A673 (cell line): ENCODE data around the gene PBX1. TPM values are rescaled to one million over a fixed set of nuclear protein-coding genes. Genes with fewer than 3 reads are reported as not detected.

Experiments
- BruUV-seq: library from RNA; stranded (reverse); fragments of 400-500 nt; replicated peaks from 2 replicates; lab custom pipeline; 2021; lab: Mats Ljungman, UMichigan
- CTCF ChIA-PET: fragments of 300-600 bp; sonication (Branson Sonifier 250); formaldehyde crosslinking; loops from one replicate; lab custom pipeline; 2022; ENCODE audit warnings: antibody characterized with exemption; lab: Charles Lee
- POLR2A ChIA-PET: fragments of 300-600 bp; sonication (Branson Sonifier 250); formaldehyde crosslinking; loops from one replicate; lab custom pipeline; 2022; ENCODE audit warnings: antibody characterized with exemption; ENCODE audit not compliant: low non-redundant PET; lab: Charles Lee
- DNase-seq: peaks from one replicate; pipeline ENCODE4 v3.0.0-alpha.2; 2015; ENCODE audit warnings: low spot score
- H3K27ac ChIP-seq: fragments of 200-600 bp; sonication (generic); 2 replicates; pipeline ENCODE4 v1.5.1; 2016; ENCODE audit warnings: mixed run types, low read depth, mild to moderate bottlenecking, mixed read lengths, antibody characterized with exemption, low read length; ENCODE audit not compliant: poor library complexity, severe bottlenecking
- H3K27me3 ChIP-seq: fragments of 200-600 bp; sonication (generic); replicated peaks from 2 replicates; pipeline ENCODE4 v1.6.1; 2017; ENCODE audit warnings: mixed run types, low read depth, mild to moderate bottlenecking, mixed read lengths, antibody characterized with exemption, low read length; ENCODE audit not compliant: insufficient read depth, poor library complexity
- H3K36me3 ChIP-seq: fragments of 200-600 bp; sonication (generic); 2 replicates; pipeline ENCODE4 v1.6.1; 2016; ENCODE audit warnings: mixed run types, mild to moderate bottlenecking, mixed read lengths, antibody characterized with exemption, low read length; ENCODE audit not compliant: insufficient read depth, poor library complexity, severe bottlenecking
- H3K4me1 ChIP-seq: fragments of 200-600 bp; sonication (generic); 2 replicates; pipeline ENCODE4 v1.6.1; 2017; ENCODE audit warnings: mixed run types, mild to moderate bottlenecking, mixed read lengths, antibody characterized with exemption, low read length; ENCODE audit not compliant: insufficient read depth, poor library complexity, severe bottlenecking
- H3K4me3 ChIP-seq: fragments of 200-600 bp; sonication (generic); 2 replicates; pipeline ENCODE4 v1.5.1; 2016; ENCODE audit warnings: low read depth, mixed run types, mild to moderate bottlenecking, mixed read lengths, low read length; ENCODE audit not compliant: poor library complexity, severe bottlenecking
- H3K9me3 ChIP-seq: fragments of 200-600 bp; sonication (generic); 2 replicates; pipeline ENCODE4 v1.6.1; 2016; ENCODE audit warnings: mixed run types, low read depth, mild to moderate bottlenecking, mixed read lengths, antibody characterized with exemption, low read length; ENCODE audit not compliant: poor library complexity, severe bottlenecking
- CTCF ChIP-seq: fragments of 300-800, 200-600 bp; sonication (generic); conservative IDR thresholded peaks from 2 replicates; pipeline ENCODE4 v1.5.1; 2017; ENCODE audit warnings: low read depth, mild to moderate bottlenecking, antibody characterized with exemption, low read length, moderate library complexity, mixed read lengths
- EZH2 ChIP-seq: fragments of 200-600 bp; sonication (generic); IDR thresholded peaks from 2 replicates; pipeline ENCODE4 v1.6.1; 2017; ENCODE audit warnings: borderline replicate concordance, low read depth, mild to moderate bottlenecking, mixed read lengths, antibody characterized with exemption, low read length; ENCODE audit not compliant: poor library complexity, severe bottlenecking
- intact Hi-C: fragments of 100-400 bp; cut with micrococcal nuclease; formaldehyde crosslinking; loops from one replicate; pipeline ENCODE4 v1.10.0; 2022; ENCODE audit not compliant: unreplicated experiment
- total RNA-seq: library from RNA; stranded (reverse); gene quantifications from 2 replicates; pipeline ENCODE4 v1.2.3, GENCODE V29; 2021

PBX1 gene
- total RNA-seq, 1 experiment from 2014 or later = 51.5 TPM

GRCh38 chr1:164592634-164593033, 33.6 kb downstream of the PBX1 start:
- POLR2A ChIA-PET = no interaction called here
- Histone ChIP-seq H3K27ac (no peak overlapping the region), H3K4me1 (peaks cover 26% of the 10 kb centered on the region)

DNA sequence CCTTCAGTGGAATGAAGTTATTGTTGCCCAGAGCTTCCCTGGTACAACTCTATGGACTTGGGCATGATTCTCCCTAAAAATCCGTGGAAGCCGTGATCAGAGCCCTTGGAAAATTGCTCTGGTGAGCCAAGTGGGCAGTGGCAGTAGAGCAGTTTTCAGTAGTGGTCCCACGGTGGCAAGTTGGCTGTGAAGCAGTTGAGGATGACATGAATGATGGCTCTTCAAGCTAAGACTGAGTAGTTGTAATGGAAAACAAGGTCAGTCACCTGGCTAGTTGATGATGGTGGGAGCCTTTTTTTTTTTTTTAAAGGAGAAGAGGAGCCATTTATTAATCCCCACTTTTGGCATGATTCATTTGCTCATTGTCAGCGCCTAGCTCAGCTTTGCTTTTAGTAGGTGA, 36.2 kb downstream of the PBX1 start:
- H3K4me3 ChIP-seq = no peak overlapping the region
- no peaks in the 10 kb centered on the region for H3K36me3 ChIP-seq
- no peaks in the 10 kb centered on the region for H3K9me3 ChIP-seq
- intact Hi-C loops = no loop called here
- no peak overlapping the region for H3K27ac ChIP-seq
- BruUV-seq = no TSS peak
- POLR2A ChIA-PET = no interaction called here
- CTCF ChIA-PET = no interaction called here
- DNase-seq = no peak
- TF ChIP-seq CTCF = no peak
- TF ChIP-seq EZH2 = no peak
- peaks cover 11% of the 10 kb centered on the region for H3K4me1 ChIP-seq
- H3K27me3 ChIP-seq = no peaks in the 10 kb centered on the region

More at GRCh38 chr1:164592634-164593033, 33.6 kb downstream of the PBX1 start:
- intact Hi-C loops = no loop called here
- Histone ChIP-seq H3K4me3 (no peak overlapping the region), H3K36me3 (no peaks in the 10 kb centered on the region), H3K9me3 (no peaks in the 10 kb centered on the region), H3K27me3 (no peaks in the 10 kb centered on the region)
- no TSS peak for BruUV-seq
- TF ChIP-seq EZH2 (no peak), CTCF (no peak)
- DNase-seq = no peak
- CTCF ChIA-PET = no interaction called here

GRCh38 chr1:164596172-164596571, 37.2 kb downstream of the PBX1 start:
- TF ChIP-seq CTCF = no peak
- TF ChIP-seq EZH2 = no peak
- Histone ChIP-seq H3K36me3 (no peaks in the 10 kb centered on the region), H3K4me3 (no peak overlapping the region), H3K27ac (no peak overlapping the region), H3K4me1 (peaks cover 11% of the 10 kb centered on the region), H3K27me3 (no peaks in the 10 kb centered on the region), H3K9me3 (no peaks in the 10 kb centered on the region)
- BruUV-seq = no TSS peak
- intact Hi-C loops = no loop called here
- ChIA-PET POLR2A (no interaction called here), CTCF (no interaction called here)
- no peak for DNase-seq
